K562 (cell line): ENCODE data around the gene FAM161B.

ENCODE experiments used
- NFYB ChIP-seq: IDR thresholded peaks from 2 replicates; pipeline ENCODE4 v1.6.1; 2011; ENCODE audit warnings: mild to moderate bottlenecking, moderate library complexity; ENCODE audit not compliant: insufficient read length; ENCODE audit errors: extremely low read depth
- TF ChIP-seq, protein P1 (sequence below), 3 experiments: IDR thresholded peaks in 2 of 3; conservative IDR thresholded peaks in 1 of 3; 2 replicates each; pipeline ENCODE4 v1.5.1; 2011 to 2012; ENCODE audit warnings: low read length in 3 of 3, mild to moderate bottlenecking in 3 of 3, control low read depth in 2 of 3, improper control_type of control experiment in 1 of 3, inconsistent platforms in 1 of 3, low read depth in 1 of 3, mixed read lengths in 1 of 3, moderate library complexity in 1 of 3; ENCODE audit not compliant: insufficient read depth in 2 of 3

DNA sequence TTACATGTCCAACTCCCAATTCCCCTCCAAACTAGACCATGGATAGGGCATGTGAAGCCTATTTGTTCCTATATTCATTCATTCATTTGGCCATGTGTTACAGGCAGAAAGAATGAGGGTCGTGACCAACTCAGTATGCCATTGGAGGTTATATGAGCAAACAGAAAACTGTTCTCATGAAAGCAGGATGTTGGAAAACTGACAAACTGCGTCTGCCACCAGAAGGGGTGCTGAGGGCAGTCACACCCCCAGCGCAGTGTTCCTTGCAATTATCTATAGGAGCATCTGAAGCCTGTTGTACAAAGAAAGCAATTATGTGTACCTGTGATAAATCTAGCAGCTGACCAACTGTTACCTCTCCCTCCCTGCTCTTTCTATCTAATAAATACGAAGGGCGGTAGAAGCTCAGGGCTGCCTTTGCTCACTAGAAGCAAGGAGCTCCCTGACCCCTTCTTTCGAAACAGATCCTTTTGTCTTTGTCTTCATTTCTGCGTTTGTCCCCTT lies 48.1 kb upstream of the FAM161B start:
- TF ChIP-seq NFYB = no peak
- TF ChIP-seq, protein P1, sequence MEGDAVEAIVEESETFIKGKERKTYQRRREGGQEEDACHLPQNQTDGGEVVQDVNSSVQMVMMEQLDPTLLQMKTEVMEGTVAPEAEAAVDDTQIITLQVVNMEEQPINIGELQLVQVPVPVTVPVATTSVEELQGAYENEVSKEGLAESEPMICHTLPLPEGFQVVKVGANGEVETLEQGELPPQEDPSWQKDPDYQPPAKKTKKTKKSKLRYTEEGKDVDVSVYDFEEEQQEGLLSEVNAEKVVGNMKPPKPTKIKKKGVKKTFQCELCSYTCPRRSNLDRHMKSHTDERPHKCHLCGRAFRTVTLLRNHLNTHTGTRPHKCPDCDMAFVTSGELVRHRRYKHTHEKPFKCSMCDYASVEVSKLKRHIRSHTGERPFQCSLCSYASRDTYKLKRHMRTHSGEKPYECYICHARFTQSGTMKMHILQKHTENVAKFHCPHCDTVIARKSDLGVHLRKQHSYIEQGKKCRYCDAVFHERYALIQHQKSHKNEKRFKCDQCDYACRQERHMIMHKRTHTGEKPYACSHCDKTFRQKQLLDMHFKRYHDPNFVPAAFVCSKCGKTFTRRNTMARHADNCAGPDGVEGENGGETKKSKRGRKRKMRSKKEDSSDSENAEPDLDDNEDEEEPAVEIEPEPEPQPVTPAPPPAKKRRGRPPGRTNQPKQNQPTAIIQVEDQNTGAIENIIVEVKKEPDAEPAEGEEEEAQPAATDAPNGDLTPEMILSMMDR (IDR thresholded peaks at IDR 0.05 in 2 of 3, conservative IDR thresholded peaks at IDR 0.05 in 1 of 3; ENCODE audit: insufficient read depth in 2 of 3, low read depth in 1 of 3, low read length in 3 of 3) = no peak
